Effector CD4-positive, alpha-beta T cell (primary cell): ENCODE results near the gene NHS.

ENCODE experiments used
- DNase-seq: peaks from one replicate; pipeline ENCODE4 v3.0.0-alpha.2; 2020

NHS gene

DNA sequence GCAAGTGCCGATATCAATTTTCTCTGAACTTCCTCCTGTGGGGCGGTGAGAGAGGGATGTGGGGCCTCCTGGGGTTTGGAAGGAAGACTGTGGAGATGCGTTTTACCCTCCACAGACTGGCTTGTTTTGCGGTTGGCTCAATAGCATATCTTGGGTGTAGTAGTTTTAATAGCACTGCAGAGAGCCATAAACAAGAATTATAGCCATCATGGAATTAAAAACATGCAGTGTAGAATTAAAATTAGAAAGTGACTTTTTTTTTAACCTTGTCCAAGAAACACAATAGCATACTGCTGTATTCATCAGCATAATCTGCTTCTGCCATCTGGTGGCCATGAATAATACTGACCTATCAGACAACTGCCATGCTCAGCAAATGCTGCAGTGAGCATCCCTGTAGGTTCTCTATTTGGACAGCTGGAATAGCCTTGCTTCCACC, 315.0 kb downstream of the NHS start:
- DNase-seq: peak; percentile 12

DNA sequence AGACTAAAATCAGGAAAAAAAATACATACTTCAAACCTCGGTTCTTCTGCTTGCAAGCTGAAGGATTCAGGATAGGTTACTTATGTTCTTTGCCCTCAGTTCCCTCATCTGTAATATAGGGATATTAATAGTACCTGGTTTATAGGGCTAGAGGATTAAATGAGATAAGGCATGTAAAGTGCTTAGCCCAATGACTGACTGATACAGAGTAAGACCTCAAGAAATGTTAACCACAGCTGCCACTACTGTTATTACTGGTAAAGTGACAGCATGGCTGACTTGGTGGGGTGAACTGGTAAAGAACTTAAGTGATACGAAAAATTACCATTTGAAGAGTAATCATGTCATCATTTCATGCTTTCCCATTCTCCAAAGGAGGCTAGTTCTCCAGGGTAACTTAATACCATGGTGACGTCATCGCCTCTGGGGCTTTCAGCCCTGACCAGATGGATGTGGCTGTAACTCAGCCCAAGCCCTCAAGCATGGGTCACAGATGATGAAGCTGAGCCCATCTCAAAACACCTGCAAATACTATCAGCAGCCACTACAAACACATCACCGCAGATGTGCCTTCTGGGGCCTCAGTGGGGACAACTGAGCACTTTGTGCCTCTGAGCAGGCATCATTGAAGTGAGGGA, 317.8 kb downstream of the NHS start:
- no peak for DNase-seq

DNA sequence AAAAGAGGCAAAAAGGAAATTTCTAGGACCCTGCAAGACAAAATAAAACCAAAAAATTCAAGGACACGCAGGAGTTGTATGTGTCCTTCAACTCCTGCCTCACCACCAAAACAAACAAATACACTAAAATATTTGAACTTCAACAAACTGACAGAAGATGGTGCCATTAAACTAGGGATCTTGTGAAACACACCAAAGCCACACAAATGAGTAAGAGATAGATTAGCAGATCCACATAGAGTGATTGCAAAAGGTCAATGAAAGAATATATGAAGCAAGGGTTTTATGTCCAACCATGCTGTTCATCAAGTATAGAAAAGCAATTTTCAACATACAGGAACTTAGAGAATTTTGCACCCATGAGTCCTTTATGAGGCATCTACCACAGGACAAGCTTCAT, 322.2 kb downstream of the NHS start:
- no peak for DNase-seq

DNA sequence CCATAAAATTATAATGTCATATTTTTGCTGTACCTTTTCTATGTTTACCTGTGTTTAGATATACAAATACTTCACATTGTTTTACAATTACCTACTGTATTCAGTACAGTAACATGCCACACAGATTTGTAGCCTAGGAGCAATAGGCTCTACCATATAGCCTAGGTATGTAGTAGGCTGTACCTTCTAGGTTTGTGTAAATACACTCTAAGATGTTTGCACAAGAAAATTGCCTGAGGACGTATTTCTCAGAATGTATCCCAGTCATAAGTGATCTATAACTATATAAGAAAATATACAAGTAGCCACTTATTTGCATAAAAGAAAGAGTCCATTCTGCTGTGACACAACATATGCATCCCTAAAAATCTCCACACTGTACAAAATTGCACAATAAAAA, 326.0 kb downstream of the NHS start:
- no peak for DNase-seq

DNA sequence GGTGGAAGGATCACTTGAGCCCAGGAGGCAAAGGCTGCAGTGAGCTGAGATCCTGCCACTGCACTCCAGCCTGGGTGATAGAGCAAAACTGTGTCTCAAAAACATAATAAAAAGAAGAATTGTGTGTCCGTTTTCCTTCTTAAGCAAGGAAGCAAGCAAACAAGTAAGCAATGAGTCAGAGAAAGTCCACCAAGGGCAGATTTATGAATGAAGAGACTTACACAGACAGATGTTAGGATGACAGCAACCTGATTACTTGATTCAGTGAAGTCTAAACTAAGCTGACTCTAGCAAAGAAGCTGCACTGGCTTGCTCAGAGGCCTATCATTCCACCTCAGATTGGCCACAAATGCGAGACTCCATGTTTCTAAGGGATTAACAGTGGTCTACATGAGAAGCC, 328.2 kb downstream of the NHS start:
- DNase-seq: no peak

DNA sequence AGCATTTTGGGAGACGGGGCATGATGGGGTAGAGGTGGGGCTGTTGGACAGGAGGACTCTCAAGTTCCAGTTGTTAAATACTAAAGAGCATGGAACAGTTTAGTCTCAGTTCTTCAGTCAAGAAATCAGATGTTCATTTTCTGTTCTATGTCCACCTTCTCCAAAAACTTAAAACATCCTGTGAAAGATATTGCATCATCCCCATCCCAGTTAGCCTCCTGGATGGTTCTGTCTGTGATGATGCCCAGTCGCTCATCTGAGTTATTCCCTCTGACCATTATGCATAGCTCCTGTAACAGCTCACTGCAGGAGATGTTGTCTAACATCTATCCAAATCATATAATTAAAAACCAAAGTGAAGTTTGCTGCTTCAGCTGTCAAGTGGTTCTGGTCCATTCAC, 330.2 kb downstream of the NHS start:
- DNase-seq: no peak

DNA sequence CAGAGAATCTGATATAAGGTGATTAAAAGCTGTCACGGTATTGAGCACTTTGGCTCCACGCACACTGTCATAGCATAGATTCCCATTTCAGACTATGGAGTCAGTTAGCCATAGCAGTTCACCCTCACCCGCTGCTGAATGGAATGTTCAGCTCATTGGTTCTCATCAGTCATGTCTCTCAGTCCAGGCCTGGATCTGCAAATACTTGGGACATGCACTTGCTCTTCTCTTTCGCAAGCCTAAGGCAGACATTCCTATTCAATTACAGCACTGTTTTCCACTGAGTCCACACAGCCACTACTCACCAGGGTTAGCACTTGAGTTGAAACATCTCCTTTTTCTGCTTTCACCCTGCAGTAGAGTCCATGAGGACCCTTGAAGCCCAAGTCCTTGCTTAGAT, 331.7 kb downstream of the NHS start:
- no peak for DNase-seq

DNA sequence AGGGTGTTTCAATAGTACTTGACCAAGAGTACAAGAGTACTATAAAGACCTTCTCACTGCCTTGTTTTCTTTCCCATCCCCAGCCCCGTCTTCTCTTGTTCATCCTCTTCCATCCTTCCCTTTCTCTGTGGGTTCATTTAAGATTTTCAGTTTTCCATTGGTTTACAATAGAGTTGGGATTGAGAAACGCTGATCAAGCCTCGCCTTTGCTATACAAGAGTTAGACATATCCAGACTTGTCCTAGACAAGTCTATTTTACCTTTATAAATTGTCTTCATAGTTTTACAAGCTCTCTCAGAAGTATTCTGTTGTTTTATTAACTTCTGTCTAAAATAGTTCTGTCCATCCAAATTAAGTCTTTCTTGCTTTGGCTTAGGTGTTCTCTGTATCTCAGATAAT, 332.7 kb downstream of the NHS start:
- no peak for DNase-seq

DNA sequence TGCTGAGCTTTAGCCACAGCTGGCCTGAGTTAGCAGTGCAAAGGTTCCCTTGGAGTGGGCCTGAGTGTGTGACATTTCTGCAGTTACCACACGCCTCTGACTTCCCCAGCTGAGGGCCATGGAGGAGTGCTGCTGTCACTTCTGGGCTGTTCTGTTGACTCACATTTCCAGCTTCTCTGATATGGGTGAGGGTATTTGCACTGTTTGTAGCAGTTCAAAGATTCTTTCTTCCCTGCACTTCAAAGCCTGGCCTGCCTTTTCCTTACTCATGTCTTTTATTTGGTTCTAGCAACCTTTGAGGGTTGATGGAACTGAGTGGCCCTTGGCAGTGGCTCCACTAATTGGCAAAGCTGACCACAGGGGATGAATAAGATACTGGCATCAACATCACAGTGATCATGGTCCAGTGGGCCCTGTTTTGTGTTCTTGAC, 335.9 kb downstream of the NHS start:
- DNase-seq: no peak

DNA sequence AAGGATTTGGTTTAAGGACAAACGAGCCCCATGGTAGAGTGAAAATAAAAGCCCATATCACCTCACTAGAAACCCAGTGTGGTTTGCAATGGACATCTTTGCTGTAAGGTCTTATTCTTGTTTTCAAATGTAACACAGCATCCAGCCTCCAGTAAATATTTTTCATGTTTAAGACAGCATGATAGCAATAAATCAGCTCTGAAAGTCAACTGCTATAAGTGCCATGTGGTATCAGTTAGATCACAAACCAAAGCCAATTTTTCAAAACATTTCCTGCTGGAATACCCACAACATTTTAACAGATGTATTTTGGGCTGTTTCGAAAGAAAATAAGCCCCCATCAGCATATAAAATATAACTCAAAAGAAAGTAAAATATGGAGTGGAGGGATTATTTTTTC, 338.3 kb downstream of the NHS start:
- no peak for DNase-seq

DNA sequence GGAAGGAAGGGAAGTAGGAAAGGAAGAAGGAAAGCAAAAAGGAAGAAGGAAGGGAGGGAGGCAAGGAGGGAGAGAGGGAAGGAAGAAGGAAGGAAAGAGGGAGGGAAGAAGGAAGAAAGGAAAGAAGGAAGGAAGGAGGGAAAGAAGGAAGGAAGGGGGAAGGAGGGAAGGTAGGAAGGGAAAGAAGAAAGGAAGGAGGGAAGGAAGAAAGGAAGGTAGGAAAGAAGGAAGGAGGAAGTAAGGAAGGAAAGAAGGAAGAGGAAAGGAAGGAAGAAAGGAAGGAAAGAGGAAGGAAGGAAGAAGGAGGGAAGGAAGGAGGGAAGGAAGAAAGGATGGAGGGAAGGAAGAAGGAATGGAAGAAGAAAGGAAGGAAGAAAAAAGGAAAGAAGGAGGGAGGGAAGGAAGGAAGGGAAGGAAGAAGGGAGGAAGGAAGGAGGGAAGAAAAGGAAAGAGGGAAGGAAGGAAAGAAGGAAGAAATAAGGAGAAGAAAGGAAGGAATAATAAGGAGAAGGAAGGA, 343.7 kb downstream of the NHS start:
- DNase-seq: no peak

DNA sequence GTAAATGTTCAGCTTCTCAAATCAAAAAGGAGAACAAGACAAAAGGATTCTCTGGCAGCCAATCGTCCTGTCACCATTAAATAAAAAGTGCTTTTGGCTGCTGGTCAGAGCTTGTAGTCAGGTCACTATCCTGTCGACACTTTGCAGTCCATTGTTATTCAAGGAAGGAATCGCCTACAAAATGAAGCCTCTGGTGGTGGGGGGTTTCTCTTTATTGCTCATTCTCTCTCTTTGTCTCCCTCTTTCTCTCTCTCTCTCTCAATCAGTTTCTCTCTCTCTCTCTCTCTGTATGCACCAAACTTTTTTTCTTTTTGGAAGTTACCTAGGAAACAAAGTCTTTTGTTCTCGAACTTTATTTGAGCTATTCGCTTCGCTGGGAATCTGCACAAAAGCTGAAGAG, 344.7 kb downstream of the NHS start:
- no peak for DNase-seq

DNA sequence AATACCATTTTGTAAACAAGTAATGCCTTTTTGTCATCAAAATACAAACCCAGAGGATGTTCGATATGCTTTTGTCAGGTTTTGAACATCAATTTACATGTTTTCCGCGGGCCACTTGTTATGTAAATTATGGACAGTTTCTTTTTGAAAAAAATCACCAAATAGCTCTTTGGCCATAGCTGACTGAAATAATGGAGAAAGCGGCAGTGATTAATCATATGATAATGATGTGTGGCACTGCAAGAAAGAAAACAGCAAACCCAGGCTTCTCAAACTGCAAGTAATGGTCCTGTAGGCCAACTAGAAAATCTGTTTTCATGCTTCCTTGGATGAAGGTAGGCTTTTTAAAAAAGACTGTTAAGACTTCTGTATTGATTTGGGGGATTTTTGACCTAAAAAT, 346.7 kb downstream of the NHS start:
- DNase-seq: no peak

DNA sequence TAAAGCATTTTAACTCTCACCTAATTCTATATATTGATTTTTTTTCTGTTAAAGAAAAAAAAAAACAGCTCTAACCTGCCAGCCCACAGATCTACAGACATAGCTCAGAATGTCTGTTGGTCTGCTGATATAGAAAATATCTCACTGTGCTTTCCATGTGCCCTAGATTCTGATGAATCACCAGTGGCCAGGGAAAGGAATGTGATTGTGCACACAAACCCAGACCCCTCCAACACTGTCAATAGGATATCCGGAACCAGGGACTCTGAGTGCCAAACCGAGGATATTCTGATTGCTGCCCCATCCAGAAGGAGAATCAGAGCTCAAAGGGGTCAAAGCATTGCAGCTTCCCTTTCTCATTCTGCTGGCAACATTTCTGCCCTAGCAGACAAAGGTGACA, 350.2 kb downstream of the NHS start:
- no peak for DNase-seq

DNA sequence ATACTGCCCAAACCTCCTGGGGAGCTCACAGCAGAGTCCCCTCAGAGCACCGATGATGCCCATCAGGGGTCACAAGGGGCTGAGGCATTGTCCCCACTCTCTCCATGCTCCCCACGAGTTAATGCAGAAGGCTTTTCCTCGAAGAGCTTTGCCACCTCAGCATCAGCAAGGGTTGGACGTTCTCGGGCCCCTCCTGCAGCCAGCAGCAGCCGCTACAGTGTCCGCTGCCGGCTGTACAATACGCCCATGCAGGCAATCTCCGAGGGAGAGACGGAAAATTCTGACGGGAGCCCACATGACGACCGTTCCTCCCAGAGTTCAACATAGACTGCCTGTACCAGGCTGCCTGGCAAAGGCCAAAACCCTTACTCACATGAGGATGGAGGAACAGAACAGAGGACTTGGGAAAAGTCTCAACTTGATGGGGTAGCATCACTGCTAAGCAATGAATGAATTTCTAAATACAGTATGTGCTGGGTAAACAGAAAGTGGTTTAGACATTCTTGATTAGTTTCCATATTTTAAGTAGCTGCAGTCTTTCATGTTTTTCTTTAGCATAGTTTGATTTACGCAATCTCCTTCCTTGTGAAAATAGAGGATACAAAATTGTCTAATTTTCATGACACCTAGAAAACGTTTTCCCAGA, 357.3 kb downstream of the NHS start:
- no peak for DNase-seq

DNA sequence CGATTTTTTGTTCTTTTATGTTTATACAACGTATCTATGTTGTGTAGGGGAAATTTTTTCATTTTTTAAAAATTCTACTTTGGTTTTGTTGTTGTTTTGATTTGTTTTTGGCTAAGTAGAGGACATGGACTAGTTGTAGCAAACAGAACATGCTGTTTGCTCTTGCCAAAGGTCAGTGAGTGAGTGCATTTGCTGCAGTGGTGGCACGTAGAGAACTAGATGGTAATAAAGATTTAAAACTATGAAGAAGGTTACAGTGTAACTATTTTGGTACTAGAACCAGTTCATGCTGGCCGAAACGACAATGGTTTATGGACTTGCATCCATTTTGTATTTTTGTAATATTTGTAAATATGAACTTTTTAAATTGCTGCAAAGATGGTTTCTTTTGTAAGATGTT, 360.4 kb downstream of the NHS start:
- no peak for DNase-seq

DNA sequence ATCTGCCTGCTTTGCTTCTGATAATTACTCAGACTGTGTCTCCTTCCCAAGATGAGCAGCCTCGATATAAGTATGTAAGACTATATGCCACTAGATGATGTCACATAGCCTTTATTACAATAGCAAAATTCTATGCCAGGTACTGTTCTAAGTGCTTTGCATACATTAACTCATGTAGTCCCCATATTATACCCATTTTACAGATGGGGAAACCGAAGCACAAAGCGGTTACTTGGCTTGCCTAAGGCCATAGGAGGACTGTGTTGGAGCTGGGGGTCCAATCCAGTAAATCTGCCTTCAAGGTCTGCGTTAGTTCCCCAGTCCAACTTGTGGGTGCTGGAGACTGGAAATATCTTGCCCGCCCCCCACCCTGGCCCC, 361.5 kb downstream of the NHS start:
- no peak for DNase-seq

DNA sequence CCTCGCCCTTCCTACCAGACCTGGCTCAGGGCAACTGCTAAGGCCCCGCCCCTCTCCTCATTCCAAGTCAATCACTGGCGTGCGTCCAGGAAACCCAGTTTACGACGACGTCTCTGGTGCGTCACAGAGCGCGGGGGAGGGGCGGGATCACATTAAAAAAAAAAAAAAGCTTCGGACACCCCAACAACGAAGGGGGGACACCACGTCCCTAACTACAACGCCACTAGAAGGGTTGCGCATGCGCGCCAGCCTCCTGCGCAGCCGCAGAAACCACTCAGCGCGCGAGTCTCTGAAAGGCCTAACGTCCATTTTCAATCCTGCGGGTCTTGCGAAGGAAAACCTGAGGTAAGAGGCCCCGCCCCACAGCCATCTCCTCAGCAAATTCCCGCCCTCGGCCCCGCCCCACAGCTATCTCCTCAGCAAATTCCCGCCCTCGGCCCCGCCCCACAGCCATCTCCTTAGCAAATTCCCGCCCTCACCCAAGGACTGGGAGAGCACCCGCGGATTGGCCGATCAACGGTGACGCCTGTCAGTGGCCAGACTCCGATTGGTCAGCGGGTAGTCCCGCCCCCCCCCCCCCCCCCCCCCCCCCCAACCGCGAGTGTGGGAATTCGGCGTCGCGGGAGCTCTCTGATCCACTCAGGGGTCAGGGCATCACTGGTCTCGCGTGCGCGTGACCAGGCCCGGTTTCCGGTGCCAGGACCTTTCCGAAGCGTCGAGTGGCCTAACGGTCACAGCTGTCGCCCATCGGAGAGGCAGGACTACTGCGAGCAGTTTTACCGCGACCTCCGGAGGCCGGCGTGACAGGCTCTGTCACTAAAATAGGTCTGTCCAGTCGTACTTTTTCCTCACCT, 362.1 kb downstream of the NHS start, which contains the start of gene SCML1:
Gene SCML1, plus strand, starts transcription at position 638 of the 854 bp plus-strand sequence. CDS start 6,694 bp downstream, outside the sequence.
- DNase-seq: peak; percentile 73

DNA sequence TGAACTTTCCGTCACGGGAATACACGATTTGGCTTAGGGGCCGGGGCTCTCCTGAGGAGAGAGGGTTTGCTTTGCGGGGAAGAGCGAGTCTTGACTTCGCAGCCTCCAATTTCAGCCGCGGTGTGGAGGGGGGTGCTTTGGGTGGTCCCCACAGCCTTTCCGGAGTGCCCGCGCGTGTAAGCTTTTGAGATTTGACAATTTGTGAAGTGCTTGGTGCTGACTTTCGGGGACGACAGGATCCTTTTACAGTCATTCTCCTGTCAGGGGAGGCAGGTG, 362.6 kb downstream of the NHS start:
- DNase-seq: no peak

DNA sequence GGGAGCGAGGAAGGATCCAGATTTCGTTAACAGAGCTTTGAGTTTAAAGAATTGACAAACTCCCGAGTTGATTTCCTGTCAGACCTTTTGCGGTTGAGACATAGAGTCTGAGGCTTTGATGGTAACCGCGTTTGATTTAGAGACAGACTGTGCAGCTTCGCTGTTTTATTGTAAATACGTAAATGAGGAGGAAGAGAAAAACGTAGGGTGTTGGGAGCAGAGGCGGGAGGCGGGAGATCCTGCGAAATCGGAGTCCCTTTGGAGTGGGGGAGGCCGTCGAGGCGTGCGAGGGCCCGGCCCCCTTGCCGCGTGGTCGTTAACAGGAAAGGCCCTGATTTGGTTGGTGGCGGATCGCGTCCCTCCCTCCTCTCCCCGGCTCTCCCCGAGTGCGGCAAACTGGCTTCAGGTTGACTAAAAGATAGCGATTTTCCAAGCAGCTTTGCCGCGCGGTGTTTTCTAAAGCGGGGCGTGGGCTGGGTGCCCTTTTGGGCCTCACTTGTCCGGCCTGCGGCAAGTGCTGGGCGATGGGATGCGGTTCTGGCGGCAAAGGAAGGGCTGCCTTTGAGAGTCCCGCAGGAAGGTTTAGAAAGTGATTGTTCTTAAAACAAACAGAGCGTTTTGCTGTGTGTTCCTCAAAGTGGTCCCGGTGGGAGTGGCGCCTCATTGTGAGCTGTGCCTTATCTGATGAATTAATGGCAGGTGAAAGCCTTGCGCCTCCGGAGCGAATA, 363.1 kb downstream of the NHS start:
- DNase-seq: peak; percentile 37

DNA sequence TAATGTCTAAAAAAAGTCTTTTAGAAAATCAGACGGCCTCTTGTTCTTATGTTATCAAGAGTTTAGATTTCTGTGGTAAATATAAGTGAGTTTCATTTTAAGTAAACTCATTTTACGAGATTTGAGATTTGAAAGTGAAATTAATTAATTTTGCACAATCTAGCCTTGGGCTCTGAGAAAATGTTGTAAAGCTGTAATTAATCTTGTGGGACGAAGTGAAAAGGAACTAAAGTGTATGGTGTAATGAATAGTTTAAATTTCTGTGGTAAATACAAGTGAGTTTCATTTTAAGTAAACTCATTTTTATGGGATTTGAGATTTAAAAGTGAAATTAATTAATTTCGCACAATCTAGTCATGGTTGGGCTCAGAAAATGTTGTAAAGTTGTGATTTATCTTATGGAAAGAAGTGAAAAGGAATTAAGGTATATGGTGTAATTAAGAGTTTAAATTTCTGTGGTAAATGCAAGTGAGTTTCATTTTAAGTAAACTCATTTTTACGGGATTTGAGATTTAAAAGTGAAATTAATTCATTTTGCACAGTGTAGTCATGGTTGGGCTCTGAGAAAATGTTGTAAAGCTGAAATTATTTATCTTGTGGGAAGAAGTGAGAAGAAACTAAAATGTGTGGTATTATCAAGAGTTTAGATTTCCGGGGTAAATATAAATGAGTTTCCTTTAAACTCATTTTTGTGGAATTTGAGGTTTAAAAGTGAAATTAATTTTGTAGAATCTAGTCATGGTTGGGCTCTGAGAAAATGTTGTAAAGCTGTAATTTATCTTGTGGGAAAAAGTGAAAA, 363.9 kb downstream of the NHS start:
- no peak for DNase-seq
